Pancreas (tissue), 10 donors: ENCODE data around the gene RABGAP1L. TPM values are rescaled to one million over a fixed set of nuclear protein-coding genes. Genes with fewer than 3 reads are reported as not detected.

Experiments
- ATAC-seq, 4 donors: fragments of 200-7000 bp; cut with Tn5 transposase; one replicate each; pipeline versions ENCODE4 v1.8.0 to v1.9.1; 2020; ENCODE audit warnings: mild to moderate bottlenecking in 4 of 4, moderate library complexity in 4 of 4
- DNase-seq, 6 donors: peaks; one replicate each; pipeline ENCODE4 v3.0.0-alpha.2; 2020
- FAIRE-seq: peaks from 2 replicates; lab custom pipeline; 2012; peaks lifted over from hg19 to GRCh38; lab: Jason Lieb, UNC
- H3K27ac ChIP-seq, 4 donors: fragments of 200-600 bp; sonication (generic); 1 replicate in 3 of 4; 2 replicates in 1 of 4; pipeline versions ENCODE4 v1.5.0 to v1.8.0; 2020
- H3K27me3 ChIP-seq, 4 donors: fragments of 200-600 bp; one replicate each; pipeline ENCODE4 v1.8.0; 2021
- H3K36me3 ChIP-seq, 3 donors: fragments of 200-600 bp; sonication (generic) in 1 of 3; one replicate each; pipeline versions ENCODE4 v1.5.0 to v1.8.0; 2020 to 2021
- H3K4me1 ChIP-seq, 3 donors: fragments of 200-600 bp; one replicate each; pipeline ENCODE4 v1.8.0; 2021
- H3K4me3 ChIP-seq, 4 donors: fragments of 200-600 bp; sonication (generic) in 2 of 4; one replicate each; pipeline versions ENCODE4 v1.5.0 to v1.8.0; 2020 to 2021
- H3K9me3 ChIP-seq, 4 donors: fragments of 200-600 bp; one replicate each; pipeline ENCODE4 v1.8.0; 2021
- WGBS, 2 donors: extraction: QIAGEN DNeasy Blood & Tissue Kit; methylation state at CpG; one replicate each; pipeline ENCODE4 v1.1.7; 2013; 5-methylcytosine and 5-hydroxymethylcytosine counted together
- intact Hi-C, 3 donors: fragments of 100-400 bp; cut with DNase I; formaldehyde crosslinking; loops; one replicate each; pipeline versions ENCODE4 v1.11.1 to v1.14.2; 2022
- polyA plus RNA-seq, 2 donors: library from polyadenylated mRNA; stranded (reverse); fragments of 200-250 nt; gene quantifications; one replicate each; pipeline ENCODE4 v1.2.3, GENCODE V29; 2013
- total RNA-seq, 6 donors: library from RNA; stranded (reverse); fragmentation: NEBNext Ultra II Directional in 4 of 6; extraction: Animal tissue kit (Norgen Biotek cat#: 25700) in 4 of 6; gene quantifications; one replicate each; pipeline versions ENCODE4 v1.2.1 to v1.2.4, GENCODE V29; 2021 to 2023
- TF ChIP-seq, protein P1 (sequence below), 4 donors: fragments of 200-600 bp; sonication (generic) in 3 of 4; IDR thresholded peaks; one replicate each; pipeline versions ENCODE4 v1.5.0 to v1.8.0; 2021; ENCODE audit warnings: antibody characterized with exemption in 4 of 4
- donor health status: healthy with polysubstance abuse.
- donor health status: DM: no; HTN: no; CAD: no; lungs with moderate emphysema.
- donor health status: DM: no; HTN: no; CAD: no.
- donor health status: control.
- donor health status: control.
- donor health status: Bipolar disorder and iron deficiency.
- donor health status: DM: yes; HTN: yes; CAD: no.
- donor health status: DM: no; HTN: no; CAD: no.
- donor health status: DM: no; HTN: no; CAD: no.
- donor health status: DM: yes; HTN: yes; CAD: no.

RABGAP1L gene
- total and polyA plus RNA-seq, 8 donors: 13.9 to 64.8 (median 36.1) TPM

DNA sequence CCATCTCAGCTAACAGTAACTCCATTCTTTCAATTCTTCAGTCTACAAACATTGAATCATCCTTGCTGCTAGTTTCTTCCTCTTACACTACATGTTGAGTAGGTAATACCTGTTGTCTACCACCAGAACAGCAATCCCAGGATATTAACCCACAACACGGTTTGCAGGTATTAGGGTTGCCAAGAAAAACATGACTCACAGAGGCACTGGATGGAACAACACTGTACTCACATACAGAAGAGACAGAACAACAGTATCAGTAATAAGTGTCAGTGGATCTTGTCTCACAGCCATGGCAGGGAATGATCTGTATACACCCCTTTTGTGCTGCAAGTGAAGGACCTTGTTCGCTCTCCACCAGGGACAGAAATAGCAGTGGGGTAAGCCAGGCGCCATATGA, 500.5 kb downstream of the RABGAP1L start:
- intact Hi-C loops: no loop called here
- WGBS, 2 donors: 89 to 94% methylated on average over 3 of the region's 3 CpGs
- no peak overlapping the region for H3K27ac ChIP-seq

GRCh38 chr1:174660476-174660875, 501.2 kb downstream of the RABGAP1L start:
- Histone ChIP-seq H3K27me3 (no peaks in the 10 kb centered on the region), H3K9me3 (no peaks in the 10 kb centered on the region), H3K36me3 (no peaks in the 10 kb centered on the region), H3K27ac (no peak overlapping the region), H3K4me3 (no peak overlapping the region), H3K4me1 (no peaks in the 10 kb centered on the region)
- DNase-seq (no peak), FAIRE-seq (no peak), ATAC-seq (no peak)
- WGBS, 2 donors: 95 to 100% methylated on average over 1 of the region's 1 CpG
- intact Hi-C loops: no loop called here
- TF ChIP-seq, protein P1, sequence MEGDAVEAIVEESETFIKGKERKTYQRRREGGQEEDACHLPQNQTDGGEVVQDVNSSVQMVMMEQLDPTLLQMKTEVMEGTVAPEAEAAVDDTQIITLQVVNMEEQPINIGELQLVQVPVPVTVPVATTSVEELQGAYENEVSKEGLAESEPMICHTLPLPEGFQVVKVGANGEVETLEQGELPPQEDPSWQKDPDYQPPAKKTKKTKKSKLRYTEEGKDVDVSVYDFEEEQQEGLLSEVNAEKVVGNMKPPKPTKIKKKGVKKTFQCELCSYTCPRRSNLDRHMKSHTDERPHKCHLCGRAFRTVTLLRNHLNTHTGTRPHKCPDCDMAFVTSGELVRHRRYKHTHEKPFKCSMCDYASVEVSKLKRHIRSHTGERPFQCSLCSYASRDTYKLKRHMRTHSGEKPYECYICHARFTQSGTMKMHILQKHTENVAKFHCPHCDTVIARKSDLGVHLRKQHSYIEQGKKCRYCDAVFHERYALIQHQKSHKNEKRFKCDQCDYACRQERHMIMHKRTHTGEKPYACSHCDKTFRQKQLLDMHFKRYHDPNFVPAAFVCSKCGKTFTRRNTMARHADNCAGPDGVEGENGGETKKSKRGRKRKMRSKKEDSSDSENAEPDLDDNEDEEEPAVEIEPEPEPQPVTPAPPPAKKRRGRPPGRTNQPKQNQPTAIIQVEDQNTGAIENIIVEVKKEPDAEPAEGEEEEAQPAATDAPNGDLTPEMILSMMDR (IDR thresholded peaks at IDR 0.05): no peak

More for the DNA sequence above, 500.5 kb downstream of the RABGAP1L start:
- DNase-seq (no peak), ATAC-seq (no peak), FAIRE-seq (no peak)
- H3K9me3 ChIP-seq: no peaks in the 10 kb centered on the region
- H3K36me3 ChIP-seq: no peaks in the 10 kb centered on the region
- TF ChIP-seq, protein P1 (IDR thresholded peaks at IDR 0.05): no peak
- no peak overlapping the region for H3K4me3 ChIP-seq
- H3K27me3 ChIP-seq: no peaks in the 10 kb centered on the region
- no peaks in the 10 kb centered on the region for H3K4me1 ChIP-seq

DNA sequence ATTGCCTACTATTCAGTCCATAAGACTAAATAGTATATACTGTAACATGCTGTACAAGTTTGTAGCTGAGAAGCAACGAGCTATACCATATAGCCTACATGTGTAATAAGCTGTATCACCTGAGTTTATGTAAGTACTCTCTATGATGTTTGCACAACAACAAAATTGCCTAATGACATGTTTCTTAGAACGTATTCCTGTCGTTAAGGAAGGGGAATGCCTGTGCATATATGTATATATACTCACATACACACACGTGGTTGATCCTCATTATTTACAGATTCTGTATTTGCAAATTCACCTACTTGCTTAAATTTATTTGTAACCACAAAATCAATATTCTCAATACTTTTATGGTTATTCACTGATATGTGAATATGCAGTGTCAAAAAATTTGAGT, 504.0 kb downstream of the RABGAP1L start:
- no peaks in the 10 kb centered on the region for H3K9me3 ChIP-seq
- TF ChIP-seq, protein P1 (IDR thresholded peaks at IDR 0.05): no peak
- FAIRE-seq (no peak), ATAC-seq (no peak), DNase-seq (no peak)
- H3K27me3 ChIP-seq: no peaks in the 10 kb centered on the region
- 78 to 80% methylated on average over 4 of the region's 4 CpGs for WGBS, 2 donors
- peaks cover 0 to 8% (median 0%) of the 10 kb centered on the region in 3 donors for H3K4me1 ChIP-seq
- H3K27ac ChIP-seq: no peak overlapping the region
- no peak overlapping the region for H3K4me3 ChIP-seq
- intact Hi-C loops: no loop called here
- no peaks in the 10 kb centered on the region for H3K36me3 ChIP-seq

- Histone ChIP-seq H3K27me3 (no peaks in the 10 kb centered on the region), H3K4me3 (no peak overlapping the region), H3K27ac (no peak overlapping the region), H3K4me1 (peaks cover 0 to 8% (median 0%) of the 10 kb centered on the region in 3 donors), H3K9me3 (no peaks in the 10 kb centered on the region), H3K36me3 (no peaks in the 10 kb centered on the region)
- DNase-seq (no peak), FAIRE-seq (no peak), ATAC-seq (no peak)
- TF ChIP-seq, protein P1 (IDR thresholded peaks at IDR 0.05): no peak
- 19 to 26% methylated on average over 3 of the region's 3 CpGs for WGBS, 2 donors
- intact Hi-C loops: no loop called here
Observed at GRCh38 chr1:174666248-174666647, 506.9 kb downstream of the RABGAP1L start.

- Histone ChIP-seq H3K4me1 (no peaks in the 10 kb centered on the region), H3K4me3 (no peak overlapping the region), H3K9me3 (no peaks in the 10 kb centered on the region), H3K27me3 (no peaks in the 10 kb centered on the region), H3K27ac (no peak overlapping the region), H3K36me3 (no peaks in the 10 kb centered on the region)
- intact Hi-C loops: no loop called here
- 78 to 93% methylated on average over 2 of the region's 2 CpGs for WGBS, 2 donors
- DNase-seq (no peak), FAIRE-seq (no peak), ATAC-seq (no peak)
- TF ChIP-seq, protein P1 (IDR thresholded peaks at IDR 0.05): no peak
Observed at GRCh38 chr1:174671826-174672225, 512.5 kb downstream of the RABGAP1L start.
